22Rv1 (cell line): ENCODE measurements around the gene IPO8.

ENCODE experiments used
- ZFX ChIP-seq: fragments of 450-650 bp; IDR thresholded peaks from 2 replicates; pipeline ENCODE4 v1.6.1; 2017; ENCODE audit warnings: antibody characterized with exemption, borderline replicate concordance
- TF ChIP-seq, protein P1 (sequence below): fragments of 450-650 bp; IDR thresholded peaks from 2 replicates; pipeline ENCODE4 v1.5.1; 2017; ENCODE audit warnings: mild to moderate bottlenecking

DNA sequence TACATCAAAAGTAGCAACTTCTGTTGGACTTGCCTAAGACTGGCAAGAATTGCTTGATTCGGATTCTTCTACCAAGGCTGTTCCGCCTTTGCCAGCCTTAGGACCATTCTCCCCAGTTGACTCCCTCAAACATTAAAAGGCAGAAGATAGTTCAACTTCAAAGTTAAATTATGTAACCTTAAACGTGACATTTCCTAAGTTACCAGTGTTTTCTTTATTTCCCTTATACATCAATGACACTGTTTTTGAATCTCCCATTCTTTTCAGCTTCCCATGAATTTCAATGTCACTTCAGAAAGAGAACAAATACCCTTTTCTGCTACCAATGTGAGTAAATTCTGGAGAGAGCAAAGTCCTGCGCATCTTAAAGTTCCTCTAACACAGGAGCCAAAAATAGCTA, 33.9 kb upstream of the IPO8 start:
- TF ChIP-seq, protein P1, sequence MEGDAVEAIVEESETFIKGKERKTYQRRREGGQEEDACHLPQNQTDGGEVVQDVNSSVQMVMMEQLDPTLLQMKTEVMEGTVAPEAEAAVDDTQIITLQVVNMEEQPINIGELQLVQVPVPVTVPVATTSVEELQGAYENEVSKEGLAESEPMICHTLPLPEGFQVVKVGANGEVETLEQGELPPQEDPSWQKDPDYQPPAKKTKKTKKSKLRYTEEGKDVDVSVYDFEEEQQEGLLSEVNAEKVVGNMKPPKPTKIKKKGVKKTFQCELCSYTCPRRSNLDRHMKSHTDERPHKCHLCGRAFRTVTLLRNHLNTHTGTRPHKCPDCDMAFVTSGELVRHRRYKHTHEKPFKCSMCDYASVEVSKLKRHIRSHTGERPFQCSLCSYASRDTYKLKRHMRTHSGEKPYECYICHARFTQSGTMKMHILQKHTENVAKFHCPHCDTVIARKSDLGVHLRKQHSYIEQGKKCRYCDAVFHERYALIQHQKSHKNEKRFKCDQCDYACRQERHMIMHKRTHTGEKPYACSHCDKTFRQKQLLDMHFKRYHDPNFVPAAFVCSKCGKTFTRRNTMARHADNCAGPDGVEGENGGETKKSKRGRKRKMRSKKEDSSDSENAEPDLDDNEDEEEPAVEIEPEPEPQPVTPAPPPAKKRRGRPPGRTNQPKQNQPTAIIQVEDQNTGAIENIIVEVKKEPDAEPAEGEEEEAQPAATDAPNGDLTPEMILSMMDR, result no peak
- no peak for TF ChIP-seq ZFX
